HEK293T (cell line): ENCODE data around the gene MCM8.

Experiments
- BHLHE40 ChIP-seq: fragments of 450-650 bp; IDR thresholded peaks from 2 replicates; pipeline ENCODE4 v1.6.1; 2016; ENCODE audit warnings: mild to moderate bottlenecking, moderate library complexity, borderline replicate concordance
- FOXK2 ChIP-seq: fragments of 450-650 bp; IDR thresholded peaks from 2 replicates; pipeline ENCODE4 v1.6.1; 2016; ENCODE audit warnings: mild to moderate bottlenecking
- FOXM1 ChIP-seq: fragments of 450-650 bp; IDR thresholded peaks from 2 replicates; pipeline ENCODE4 v1.6.1; 2017; ENCODE audit warnings: mild to moderate bottlenecking, borderline replicate concordance
- SP1 ChIP-seq: fragments of 450-650 bp; IDR thresholded peaks from 2 replicates; pipeline ENCODE4 v1.6.1; 2017
- SUZ12 ChIP-seq: fragments of 450-650 bp; IDR thresholded peaks from 2 replicates; pipeline ENCODE4 v1.6.1; 2016; ENCODE audit warnings: mild to moderate bottlenecking
- ZNF384 ChIP-seq: fragments of 450-650 bp; IDR thresholded peaks from 2 replicates; pipeline ENCODE4 v1.6.1; 2016

DNA sequence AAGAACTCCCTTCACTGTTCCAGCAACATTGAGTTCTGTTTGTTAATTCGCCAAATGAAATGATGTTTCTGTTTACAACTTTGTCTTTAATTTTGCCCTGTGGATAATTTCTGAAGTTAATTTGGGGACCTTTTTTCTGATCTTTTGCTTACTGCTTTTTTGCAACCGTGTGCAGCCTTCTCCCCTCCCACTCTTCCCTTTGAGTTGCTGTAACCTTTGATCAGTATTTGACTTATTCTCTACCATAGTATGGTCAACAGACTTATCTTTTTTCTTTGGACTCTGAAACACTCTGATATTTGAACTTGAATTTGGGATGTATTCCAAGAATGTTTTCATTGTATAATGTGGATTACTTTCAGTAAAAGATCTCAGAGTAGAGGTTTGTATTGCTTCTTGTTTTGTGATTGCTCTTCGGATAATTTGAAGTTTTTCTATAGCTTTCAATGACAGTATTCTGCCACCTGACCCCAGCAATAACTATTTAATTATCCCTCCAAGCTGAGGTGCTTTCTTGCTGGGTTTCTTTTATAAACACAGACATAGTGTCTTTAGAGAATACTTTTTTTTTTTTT lies 57.2 kb downstream of the MCM8 start:
- no peak for TF ChIP-seq FOXK2
- TF ChIP-seq SP1 = no peak
- TF ChIP-seq FOXM1 = no peak
- TF ChIP-seq ZNF384 = no peak
- TF ChIP-seq SUZ12 = no peak
- TF ChIP-seq BHLHE40 = no peak
